Left forelimb (tissue), 1 donor: ENCODE data around the gene CCDC88B.

Experiments
- DNase-seq: peaks from one replicate; pipeline ENCODE4 v3.0.0-alpha.2; 2018; ENCODE audit warnings: low spot score

Gene CCDC88B

GRCh38 chr11:64347193-64347867 is 7.3 kb downstream of the CCDC88B start:
- DNase-seq: no peak

- peak; percentile 63 for DNase-seq
Measured at GRCh38 chr11:64348383-64349024, 8.5 kb downstream of the CCDC88B start.

GRCh38 chr11:64349025-64349387 is 9.0 kb downstream of the CCDC88B start:
- no peak for DNase-seq

- no peak for DNase-seq
Measured at GRCh38 chr11:64349404-64349803, 9.4 kb downstream of the CCDC88B start.

- no peak for DNase-seq
Measured at GRCh38 chr11:64351136-64351631, 11.2 kb downstream of the CCDC88B start.

GRCh38 chr11:64352099-64352994 is 12.3 kb downstream of the CCDC88B start:
- DNase-seq: no peak

GRCh38 chr11:64352995-64353714 is 13.2 kb downstream of the CCDC88B start:
- DNase-seq: no peak

- no peak for DNase-seq
Measured at GRCh38 chr11:64353715-64354506, 13.9 kb downstream of the CCDC88B start.

- DNase-seq: no peak
Measured at GRCh38 chr11:64355078-64355940, 15.3 kb downstream of the CCDC88B start.

- no peak for DNase-seq
Measured at GRCh38 chr11:64356498-64357411, 16.8 kb downstream of the CCDC88B start.

- DNase-seq: no peak
Measured at GRCh38 chr11:64357446-64357845, 17.4 kb downstream of the CCDC88B start.

- DNase-seq: no peak
Measured at GRCh38 chr11:64357904-64358535, 18.0 kb downstream of the CCDC88B start.

- DNase-seq: no peak
Measured at GRCh38 chr11:64358536-64358906, 18.5 kb downstream of the CCDC88B start.

- peak; percentile 83 for DNase-seq
Measured at GRCh38 chr11:64358907-64359711, 19.1 kb downstream of the CCDC88B start, which contains the start of gene RPS6KA4. Gene RPS6KA4, plus strand, starts transcription at chr11:64359162. Its CDS starts 74 bp downstream, at chr11:64359236.

- DNase-seq: no peak
Measured at GRCh38 chr11:64359712-64360445, 19.9 kb downstream of the CCDC88B start.

GRCh38 chr11:64360448-64360921 is 20.5 kb downstream of the CCDC88B start:
- no peak for DNase-seq

- no peak for DNase-seq
Measured at GRCh38 chr11:64361659-64362058, 21.7 kb downstream of the CCDC88B start.
